Nephron (organoid): ENCODE data around the gene RACGAP1.

Experiments
- H3K27ac Mint-ChIP-seq, 3 experiments: 2 replicates each; pipeline ENCODE4 v1.8.0; 2020; ENCODE audit warnings: mixed read lengths in 3 of 3, mild to moderate bottlenecking in 2 of 3, moderate library complexity in 1 of 3
- H3K27me3 Mint-ChIP-seq: 2 replicates; pipeline ENCODE4 v1.8.0; 2021; ENCODE audit warnings: low read depth, mild to moderate bottlenecking, moderate library complexity, mixed read lengths
- H3K36me3 Mint-ChIP-seq: 2 replicates; pipeline ENCODE4 v1.8.0; 2020; ENCODE audit warnings: low read depth, mixed read lengths
- H3K4me1 Mint-ChIP-seq: 2 replicates; pipeline ENCODE4 v1.8.0; 2020; ENCODE audit warnings: mixed read lengths
- H3K4me3 Mint-ChIP-seq, 3 experiments: 2 replicates each; pipeline ENCODE4 v1.8.0; 2020; ENCODE audit warnings: mild to moderate bottlenecking in 3 of 3, mixed read lengths in 3 of 3, moderate library complexity in 2 of 3
- H3K9me3 Mint-ChIP-seq: 2 replicates; pipeline ENCODE4 v1.8.0; 2020; ENCODE audit warnings: mixed read lengths
- TF ChIP-seq, protein P1 (sequence below), 3 experiments: fragments of 200-600 bp; sonication (generic); IDR thresholded peaks; one replicate each; pipeline ENCODE4 v1.5.0; 2021; ENCODE audit warnings: antibody characterized with exemption in 3 of 3; ENCODE audit not compliant: unreplicated experiment in 3 of 3

RACGAP1 gene

DNA sequence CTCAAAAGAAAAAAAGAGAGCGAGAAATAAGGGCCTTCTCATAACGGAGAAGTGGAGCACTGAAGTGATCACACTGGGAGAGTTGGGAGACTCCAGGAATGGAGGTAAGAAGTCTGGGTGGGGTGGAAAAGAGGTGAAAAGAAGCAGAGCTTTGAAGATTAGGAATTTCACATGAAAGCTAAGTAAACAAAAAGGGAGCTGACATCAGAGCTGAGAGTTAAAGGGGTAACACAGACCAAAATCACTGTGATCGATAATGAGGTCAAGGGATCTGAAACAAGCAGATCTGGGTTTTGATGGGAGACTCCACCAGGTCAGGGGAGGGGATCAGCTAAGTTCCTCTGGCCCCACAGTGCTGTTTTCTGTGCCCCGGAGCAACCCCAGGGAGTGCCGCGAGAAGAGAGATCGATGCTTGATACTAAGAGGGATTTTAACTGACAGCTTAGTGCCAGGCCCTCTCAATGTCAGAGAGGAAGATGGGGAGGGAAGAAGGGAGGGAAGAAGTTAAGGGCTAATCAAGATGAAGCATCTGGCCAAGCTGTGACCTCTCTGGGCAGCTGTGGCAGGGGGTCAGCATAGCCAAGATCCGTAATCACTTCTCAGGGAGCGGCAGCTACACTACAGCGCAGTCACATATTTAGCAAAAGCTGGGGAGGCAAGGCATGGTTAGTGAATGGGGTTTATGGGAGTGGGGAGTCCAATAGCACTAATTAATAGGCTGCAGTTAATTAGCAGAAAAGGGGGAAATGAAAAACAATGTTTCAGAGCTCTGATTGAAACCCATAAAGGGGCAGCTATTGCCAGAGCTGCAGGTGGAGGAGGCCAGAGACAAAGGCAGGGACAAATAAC is 44.6 kb downstream of the RACGAP1 start:
- Mint-ChIP-seq H3K36me3 (no peaks in the 10 kb centered on the region), H3K9me3 (no peaks in the 10 kb centered on the region), H3K27ac (peak overlapping the region; percentile 90 to 91 (median 91)), H3K4me3 (peak overlapping the region in 1 of 3 experiments; percentile 4), H3K27me3 (peaks cover 7% of the 10 kb centered on the region), H3K4me1 (peaks cover 65% of the 10 kb centered on the region)
- TF ChIP-seq, protein P1, sequence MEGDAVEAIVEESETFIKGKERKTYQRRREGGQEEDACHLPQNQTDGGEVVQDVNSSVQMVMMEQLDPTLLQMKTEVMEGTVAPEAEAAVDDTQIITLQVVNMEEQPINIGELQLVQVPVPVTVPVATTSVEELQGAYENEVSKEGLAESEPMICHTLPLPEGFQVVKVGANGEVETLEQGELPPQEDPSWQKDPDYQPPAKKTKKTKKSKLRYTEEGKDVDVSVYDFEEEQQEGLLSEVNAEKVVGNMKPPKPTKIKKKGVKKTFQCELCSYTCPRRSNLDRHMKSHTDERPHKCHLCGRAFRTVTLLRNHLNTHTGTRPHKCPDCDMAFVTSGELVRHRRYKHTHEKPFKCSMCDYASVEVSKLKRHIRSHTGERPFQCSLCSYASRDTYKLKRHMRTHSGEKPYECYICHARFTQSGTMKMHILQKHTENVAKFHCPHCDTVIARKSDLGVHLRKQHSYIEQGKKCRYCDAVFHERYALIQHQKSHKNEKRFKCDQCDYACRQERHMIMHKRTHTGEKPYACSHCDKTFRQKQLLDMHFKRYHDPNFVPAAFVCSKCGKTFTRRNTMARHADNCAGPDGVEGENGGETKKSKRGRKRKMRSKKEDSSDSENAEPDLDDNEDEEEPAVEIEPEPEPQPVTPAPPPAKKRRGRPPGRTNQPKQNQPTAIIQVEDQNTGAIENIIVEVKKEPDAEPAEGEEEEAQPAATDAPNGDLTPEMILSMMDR (IDR thresholded peaks at IDR 0.05; ENCODE audit: unreplicated experiment in 3 of 3) = no peak

DNA sequence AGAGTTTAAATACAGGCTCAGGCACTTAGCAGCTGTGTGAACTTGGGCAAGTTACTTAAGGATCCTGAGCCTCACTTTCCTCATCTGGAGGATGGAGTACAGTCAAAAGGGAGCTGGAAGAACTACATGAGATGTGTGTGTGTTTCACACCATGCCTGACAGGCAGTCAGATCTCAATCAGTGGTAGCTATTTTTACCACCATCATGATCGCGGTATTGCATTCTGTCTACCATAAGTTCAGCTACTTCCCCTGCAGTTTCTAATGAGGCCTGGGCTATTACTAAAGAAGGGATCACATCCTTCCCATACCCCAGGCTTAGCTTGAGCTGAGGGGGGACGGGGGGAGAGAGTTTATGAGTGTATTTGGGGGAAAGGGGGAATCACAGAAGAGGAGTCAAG is 45.5 kb downstream of the RACGAP1 start:
- Mint-ChIP-seq H3K4me3 (peak overlapping the region in 1 of 3 experiments; percentile 5), H3K9me3 (no peaks in the 10 kb centered on the region), H3K27me3 (peaks cover 11% of the 10 kb centered on the region), H3K4me1 (peaks cover 60% of the 10 kb centered on the region), H3K27ac (peak overlapping the region; percentile 75 to 91 (median 90)), H3K36me3 (no peaks in the 10 kb centered on the region)
- TF ChIP-seq, protein P1 (IDR thresholded peaks at IDR 0.05; ENCODE audit: unreplicated experiment in 3 of 3) = no peak

DNA sequence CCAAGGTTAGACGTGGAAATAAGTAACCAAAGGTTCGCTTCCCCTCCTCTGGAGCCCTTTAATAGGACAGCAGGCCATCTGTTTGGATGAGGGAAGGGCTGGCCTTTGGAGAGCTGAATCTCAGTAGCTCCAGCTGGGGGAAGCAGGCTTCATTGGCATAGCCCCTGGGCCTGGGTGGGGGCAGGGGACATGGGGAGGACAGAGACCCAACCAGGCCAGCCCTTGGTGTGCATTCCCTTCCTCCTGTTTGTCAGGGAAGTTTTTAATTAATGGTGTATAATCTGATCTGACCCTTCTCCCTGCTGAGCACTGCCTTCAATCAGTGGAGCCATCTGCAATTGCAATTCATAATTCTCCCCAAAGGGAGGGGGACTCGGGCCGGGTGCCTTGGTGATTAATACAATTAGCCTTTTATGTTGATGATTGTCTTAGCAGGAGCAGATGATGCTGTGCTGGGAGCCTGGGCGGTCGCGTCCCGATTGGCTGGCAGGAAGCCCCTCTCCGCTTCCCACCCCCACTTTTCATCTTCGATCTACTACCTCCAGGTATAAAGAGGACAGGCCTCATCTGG is 46.2 kb downstream of the RACGAP1 start:
- Mint-ChIP-seq H3K27me3 (peaks cover 12% of the 10 kb centered on the region), H3K27ac (peak overlapping the region; percentile 75 to 91 (median 90)), H3K36me3 (no peaks in the 10 kb centered on the region), H3K9me3 (no peaks in the 10 kb centered on the region), H3K4me3 (no peak overlapping the region), H3K4me1 (peaks cover 57% of the 10 kb centered on the region)
- TF ChIP-seq, protein P1 (IDR thresholded peaks at IDR 0.05; ENCODE audit: unreplicated experiment in 3 of 3) = no peak

DNA sequence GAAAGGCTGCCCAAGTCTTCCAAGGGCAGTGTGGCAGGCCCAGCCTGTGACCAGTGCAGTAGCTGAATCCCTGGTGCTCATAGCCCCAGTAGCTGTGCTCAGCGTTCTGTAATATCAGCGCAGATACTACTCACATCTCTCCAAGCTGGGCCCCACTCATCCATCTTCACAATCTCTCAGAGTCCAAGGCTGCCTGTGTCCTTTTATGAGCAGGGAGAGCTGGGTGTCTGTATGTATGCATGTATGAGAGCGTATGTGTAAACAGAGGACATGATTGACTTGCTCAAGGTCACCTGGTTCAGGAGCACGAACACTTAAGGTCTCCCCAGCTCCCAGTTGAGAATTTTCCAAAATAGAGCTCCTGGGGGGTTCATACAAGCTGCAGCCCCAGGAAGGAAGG is 47.2 kb downstream of the RACGAP1 start:
- H3K27ac Mint-ChIP-seq = peak overlapping the region; percentile 75 to 91 (median 90)
- H3K9me3 Mint-ChIP-seq = no peaks in the 10 kb centered on the region

DNA sequence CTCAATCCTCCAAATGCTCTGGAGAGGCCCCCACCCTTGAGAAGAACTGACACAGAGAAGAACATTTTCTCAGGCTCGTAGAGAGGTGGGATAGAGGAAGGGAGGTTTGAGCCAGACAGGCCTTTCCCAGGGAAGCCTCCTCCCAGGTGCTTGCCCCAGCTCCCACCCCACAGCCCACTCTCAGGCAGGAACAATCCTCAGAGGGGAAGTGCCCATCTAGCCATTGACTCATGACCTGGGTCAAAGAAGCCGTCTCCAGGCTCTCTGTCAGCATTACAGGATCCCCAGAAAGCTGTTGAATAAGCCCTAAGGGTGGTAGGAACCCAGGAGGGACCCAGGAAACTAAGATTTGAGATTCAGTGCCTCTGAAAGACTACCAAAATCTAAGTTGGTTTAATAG is 48.7 kb downstream of the RACGAP1 start:
- TF ChIP-seq, protein P1 (IDR thresholded peaks at IDR 0.05; ENCODE audit: unreplicated experiment in 3 of 3) = no peak
- no peaks in the 10 kb centered on the region for H3K36me3 Mint-ChIP-seq
- H3K4me3 Mint-ChIP-seq = no peak overlapping the region
- peaks cover 11% of the 10 kb centered on the region for H3K27me3 Mint-ChIP-seq
- H3K4me1 Mint-ChIP-seq = peaks cover 39% of the 10 kb centered on the region
- H3K27ac Mint-ChIP-seq = peak overlapping the region in 2 of 3 experiments; percentile 61 to 72
- no peaks in the 10 kb centered on the region for H3K9me3 Mint-ChIP-seq

More for the DNA sequence above, 47.2 kb downstream of the RACGAP1 start:
- Mint-ChIP-seq H3K27me3 (peaks cover 12% of the 10 kb centered on the region), H3K4me1 (peaks cover 50% of the 10 kb centered on the region), H3K36me3 (no peaks in the 10 kb centered on the region), H3K4me3 (no peak overlapping the region)
- TF ChIP-seq, protein P1 (IDR thresholded peaks at IDR 0.05; ENCODE audit: unreplicated experiment in 3 of 3) = no peak
